H1 (cell line): Measurements from ENCODE around the gene DYSF. TPM values are rescaled to one million over a fixed set of nuclear protein-coding genes. Genes with fewer than 3 reads are reported as not detected.

Source experiments
- CTCF ChIA-PET: fragments of 300-600 bp; sonication (Branson Sonifier 250); formaldehyde crosslinking; loops from one replicate; lab custom pipeline; 2021; ENCODE audit not compliant: partially characterized antibody; lab: Charles Lee
- POLR2A ChIA-PET: fragments of 300-600 bp; sonication (Branson Sonifier 250); formaldehyde crosslinking; loops from one replicate; lab custom pipeline; 2021; ENCODE audit warnings: inconsistent platforms; ENCODE audit not compliant: partially characterized antibody; lab: Charles Lee
- DNase-seq, 2 experiments: peaks; one replicate each; pipeline versions ENCODE4 v3.0.0 to v3.0.0-alpha.2; 2010 to 2022; ENCODE audit warnings: low spot score in 2 of 2, low read depth in 1 of 2, mixed read lengths in 1 of 2
- FAIRE-seq: peaks from 2 replicates; lab custom pipeline; 2011; peaks lifted over from hg19 to GRCh38; lab: Jason Lieb, UNC
- H2AFZ ChIP-seq: 2 replicates; pipeline ENCODE4 v1.8.1; 2012; ENCODE audit warnings: low read length, inconsistent platforms
- H2AK5ac ChIP-seq: 2 replicates; pipeline ENCODE4 v1.6.1; 2013; ENCODE audit warnings: low read depth, low read length
- H2BK120ac ChIP-seq: replicated peaks from 2 replicates; pipeline ENCODE3; 2013; ENCODE audit warnings: low read depth, low read length, inconsistent platforms
- H2BK12ac ChIP-seq: 2 replicates; pipeline ENCODE4 v1.6.1; 2013; ENCODE audit warnings: low read depth, low read length
- H2BK15ac ChIP-seq: 2 replicates; pipeline ENCODE4 v1.6.1; 2013; ENCODE audit warnings: low read length
- H2BK20ac ChIP-seq: 2 replicates; pipeline ENCODE4 v1.6.1; 2013; ENCODE audit warnings: low read length
- H2BK5ac ChIP-seq: 2 replicates; pipeline ENCODE4 v1.6.1; 2013; ENCODE audit warnings: low read depth, low read length
- H3K14ac ChIP-seq: 2 replicates; pipeline ENCODE4 v1.6.1; 2013; ENCODE audit warnings: inconsistent platforms; ENCODE audit not compliant: insufficient read length
- H3K18ac ChIP-seq: 2 replicates; pipeline ENCODE4 v1.6.1; 2013; ENCODE audit warnings: low read length; ENCODE audit errors: extremely low read depth
- H3K23ac ChIP-seq: 2 replicates; pipeline ENCODE4 v1.6.1; 2013; ENCODE audit warnings: inconsistent platforms; ENCODE audit not compliant: insufficient read length
- H3K23me2 ChIP-seq: 2 replicates; pipeline ENCODE4 v1.6.1; 2013; ENCODE audit warnings: low read depth, low read length
- H3K27ac ChIP-seq: 2 replicates; pipeline ENCODE4 v1.6.1; 2011; ENCODE audit warnings: low read depth, low read length, inconsistent platforms
- H3K27me3 ChIP-seq, 4 experiments: replicated peaks in 1 of 4; 1 replicate in 1 of 4; 2 replicates in 3 of 4; pipeline versions ENCODE4 v1.6.1 to v1.8.1; 2011 to 2013; ENCODE audit warnings: low read length in 3 of 4, mild to moderate bottlenecking in 3 of 4, inconsistent platforms in 2 of 4, mixed read lengths in 2 of 4, moderate library complexity in 1 of 4; ENCODE audit not compliant: control insufficient read depth in 3 of 4, insufficient read depth in 3 of 4; ENCODE audit errors: extremely low read depth in 1 of 4
- H3K36me3 ChIP-seq, 4 experiments: 2 replicates each; pipeline versions ENCODE4 v1.6.1 to v1.8.1; 2011 to 2013; ENCODE audit warnings: mild to moderate bottlenecking in 4 of 4, low read length in 3 of 4, moderate library complexity in 2 of 4, control low read depth in 1 of 4, inconsistent platforms in 1 of 4; ENCODE audit not compliant: insufficient read depth in 4 of 4, control insufficient read depth in 2 of 4
- H3K4ac ChIP-seq: replicated peaks from 2 replicates; pipeline ENCODE3; 2013; ENCODE audit warnings: low read length, low read depth, mixed read lengths, inconsistent platforms; ENCODE audit not compliant: insufficient read length
- H3K4me1 ChIP-seq, 4 experiments: replicated peaks in 1 of 4; 1 replicate in 1 of 4; 2 replicates in 3 of 4; pipeline versions ENCODE4 v1.6.1 to v1.8.1; 2011 to 2013; ENCODE audit warnings: low read length in 3 of 4, inconsistent platforms in 2 of 4, mixed read lengths in 1 of 4; ENCODE audit not compliant: insufficient read depth in 4 of 4, control insufficient read depth in 3 of 4
- H3K4me2 ChIP-seq, 2 experiments: 2 replicates each; pipeline versions ENCODE4 v1.6.1 to v1.8.1; 2011 to 2013; ENCODE audit warnings: low read depth in 2 of 2, low read length in 2 of 2, control low read depth in 1 of 2, inconsistent platforms in 1 of 2, mild to moderate bottlenecking in 1 of 2; ENCODE audit not compliant: insufficient read depth in 1 of 2
- H3K4me3 ChIP-seq, 4 experiments: fragments of 200-600, 300-600 bp in 1 of 4; sonication (generic), shearing (Covaris generic), sonication (Bioruptor Twin) in 1 of 4; 2 replicates each; pipeline versions ENCODE4 v1.5.1 to v1.8.1; 2011 to 2016; ENCODE audit warnings: low read length in 4 of 4, low read depth in 3 of 4, control low read depth in 2 of 4, inconsistent platforms in 2 of 4, mild to moderate bottlenecking in 2 of 4, mixed read lengths in 1 of 4, moderate library complexity in 1 of 4; ENCODE audit not compliant: insufficient read depth in 2 of 4; ENCODE audit errors: extremely low read depth in 1 of 4
- H3K56ac ChIP-seq: replicated peaks from 2 replicates; pipeline ENCODE3; 2013; ENCODE audit warnings: low read depth, mild to moderate bottlenecking, mixed read lengths, low read length, inconsistent platforms; ENCODE audit not compliant: insufficient read length
- H3K79me1 ChIP-seq: 2 replicates; pipeline ENCODE4 v1.6.1; 2013; ENCODE audit warnings: low read depth, low read length, control low read depth
- H3K79me2 ChIP-seq, 2 experiments: 2 replicates each; pipeline versions ENCODE4 v1.6.1 to v1.8.1; 2012 to 2013; ENCODE audit warnings: low read length in 2 of 2, mild to moderate bottlenecking in 2 of 2, inconsistent platforms in 1 of 2; ENCODE audit not compliant: insufficient read depth in 2 of 2, control insufficient read depth in 1 of 2
- H3K9ac ChIP-seq, 4 experiments: replicated peaks in 1 of 4; 1 replicate in 1 of 4; 2 replicates in 3 of 4; pipeline versions ENCODE4 v1.6.1 to v1.8.1; 2011 to 2013; ENCODE audit warnings: low read depth in 3 of 4, low read length in 3 of 4, control low read depth in 2 of 4, mild to moderate bottlenecking in 2 of 4, moderate library complexity in 2 of 4, inconsistent platforms in 1 of 4; ENCODE audit errors: extremely low read depth in 1 of 4
- H3K9me3 ChIP-seq, 2 experiments: 2 replicates each; pipeline versions ENCODE4 v1.6.1 to v1.8.1; 2012 to 2013; ENCODE audit warnings: mild to moderate bottlenecking in 2 of 2, moderate library complexity in 2 of 2, control low read depth in 1 of 2, inconsistent platforms in 1 of 2, low read depth in 1 of 2, low read length in 1 of 2, mixed read lengths in 1 of 2; ENCODE audit not compliant: insufficient read depth in 2 of 2
- H4K20me1 ChIP-seq, 2 experiments: replicated peaks in 1 of 2; 2 replicates each; pipeline versions ENCODE3 to v1.8.1; 2011 to 2013; ENCODE audit warnings: inconsistent platforms in 2 of 2, low read length in 2 of 2, mild to moderate bottlenecking in 1 of 2; ENCODE audit not compliant: insufficient read depth in 2 of 2, control insufficient read depth in 1 of 2
- H4K5ac ChIP-seq: 2 replicates; pipeline ENCODE4 v1.6.1; 2013; ENCODE audit warnings: low read length, low read depth, mixed read lengths, inconsistent platforms; ENCODE audit not compliant: insufficient read length
- H4K8ac ChIP-seq: 2 replicates; pipeline ENCODE4 v1.8.0; 2013; ENCODE audit warnings: mild to moderate bottlenecking, moderate library complexity, low read length, inconsistent platforms; ENCODE audit not compliant: insufficient read depth; ENCODE audit errors: extremely low read depth
- H4K91ac ChIP-seq: replicated peaks from 2 replicates; pipeline ENCODE3; 2013; ENCODE audit warnings: low read length, mixed read lengths, inconsistent platforms; ENCODE audit not compliant: insufficient read length
- ASH2L ChIP-seq: fragments of 200-600, 300-600 bp; sonication (generic); IDR thresholded peaks from one replicate; pipeline ENCODE4 v1.7.1; 2017; ENCODE audit warnings: low read length
- CREB1 ChIP-seq: IDR thresholded peaks from 2 replicates; pipeline ENCODE4 v1.6.1; 2012; ENCODE audit warnings: inconsistent platforms
- EGR1 ChIP-seq: IDR thresholded peaks from 2 replicates; pipeline ENCODE4 v1.6.1; 2011; ENCODE audit warnings: low read depth, low read length, borderline replicate concordance
- JUND ChIP-seq: IDR thresholded peaks from 2 replicates; pipeline ENCODE4 v1.6.1; 2011; ENCODE audit warnings: mild to moderate bottlenecking, improper control_type of control experiment, low read length
- RNF2 ChIP-seq: fragments of 200-900, 300-1000 bp; sonication (generic); IDR thresholded peaks from 2 replicates; pipeline ENCODE4 v1.7.1; 2016; ENCODE audit warnings: borderline replicate concordance, low read depth, mild to moderate bottlenecking, antibody characterized with exemption, low read length; ENCODE audit not compliant: poor library complexity, severe bottlenecking; ENCODE audit errors: missing control alignments
- SIN3A ChIP-seq, 2 experiments: IDR thresholded peaks in 1 of 2; conservative IDR thresholded peaks in 1 of 2; 2 replicates each; pipeline ENCODE4 v1.6.1; 2011 to 2012; ENCODE audit warnings: low read length in 2 of 2, improper control_type of control experiment in 1 of 2, low read depth in 1 of 2, mild to moderate bottlenecking in 1 of 2
- SIX5 ChIP-seq: IDR thresholded peaks from 2 replicates; pipeline ENCODE4 v1.6.1; 2011; ENCODE audit warnings: mild to moderate bottlenecking, low read depth, low read length
- SUZ12 ChIP-seq: fragments of 200-600 bp; sonication (generic); IDR thresholded peaks from 2 replicates; pipeline ENCODE4 v1.6.1; 2012; ENCODE audit warnings: mild to moderate bottlenecking, inconsistent platforms, low read length, moderate library complexity, mixed read lengths
- ZNF274 ChIP-seq: IDR thresholded peaks from 2 replicates; pipeline ENCODE4 v1.7.0; 2012; ENCODE audit warnings: low read length, borderline replicate concordance; ENCODE audit errors: extremely low read depth
- WGBS, 2 experiments: shearing (Covaris generic) in 1 of 2; methylation state at CpG; one replicate each; pipeline versions ENCODE4 v1.1.6 to v1.1.7; 2013 to 2015; ENCODE audit warnings: low lambda C conversion rate in 2 of 2, mixed read lengths in 2 of 2, inconsistent platforms in 1 of 2, low coverage in 1 of 2, missing lambda C conversion rate in 1 of 2; ENCODE audit not compliant: insufficient replicate concordance in 2 of 2, insufficient coverage in 1 of 2, insufficient read length in 1 of 2; ENCODE audit errors: extremely low coverage in 1 of 2, missing lambda C conversion rate in 1 of 2; 5-methylcytosine and 5-hydroxymethylcytosine counted together
- polyA plus RNA-seq, 7 experiments: library from polyadenylated mRNA; depleted of rRNA in 3 of 7; stranded (reverse) in 5 of 7; unstranded in 2 of 7; fragments of >200 nt in 5 of 7; fragments of 200-250 nt in 2 of 7; gene quantifications; 1 replicate in 5 of 7; 2 replicates in 1 of 7; 4 replicates in 1 of 7; pipeline versions ENCODE4 v1.2.1 to v1.2.3, GENCODE V29; 2011 to 2013; ENCODE audit warnings: missing spikeins in 2 of 7, mixed read lengths in 2 of 7
- total RNA-seq: library from RNA; stranded (reverse); fragmentation: NEBNext Ultra II Directional; extraction: Animal tissue kit (Norgen Biotek cat#: 25700); gene quantifications from 2 replicates; pipeline ENCODE4 v1.2.1, GENCODE V29; 2021
- TF ChIP-seq, protein P1 (sequence below), 3 experiments: IDR thresholded peaks; 1 replicate in 2 of 3; 2 replicates in 1 of 3; pipeline versions ENCODE4 v1.5.1 to v1.6.1; 2011; ENCODE audit warnings: low read length in 3 of 3, mild to moderate bottlenecking in 3 of 3, inconsistent platforms in 2 of 3, low read depth in 1 of 3, moderate library complexity in 1 of 3; ENCODE audit not compliant: insufficient read depth in 1 of 3; ENCODE audit errors: control extremely low read depth in 1 of 3

DYSF gene
- total and polyA plus RNA-seq, 2 of the 8 experiments (the other 6 are each of a cell fraction or from before 2014, with no cell fraction given), result 5.8 to 7.1 TPM

DNA sequence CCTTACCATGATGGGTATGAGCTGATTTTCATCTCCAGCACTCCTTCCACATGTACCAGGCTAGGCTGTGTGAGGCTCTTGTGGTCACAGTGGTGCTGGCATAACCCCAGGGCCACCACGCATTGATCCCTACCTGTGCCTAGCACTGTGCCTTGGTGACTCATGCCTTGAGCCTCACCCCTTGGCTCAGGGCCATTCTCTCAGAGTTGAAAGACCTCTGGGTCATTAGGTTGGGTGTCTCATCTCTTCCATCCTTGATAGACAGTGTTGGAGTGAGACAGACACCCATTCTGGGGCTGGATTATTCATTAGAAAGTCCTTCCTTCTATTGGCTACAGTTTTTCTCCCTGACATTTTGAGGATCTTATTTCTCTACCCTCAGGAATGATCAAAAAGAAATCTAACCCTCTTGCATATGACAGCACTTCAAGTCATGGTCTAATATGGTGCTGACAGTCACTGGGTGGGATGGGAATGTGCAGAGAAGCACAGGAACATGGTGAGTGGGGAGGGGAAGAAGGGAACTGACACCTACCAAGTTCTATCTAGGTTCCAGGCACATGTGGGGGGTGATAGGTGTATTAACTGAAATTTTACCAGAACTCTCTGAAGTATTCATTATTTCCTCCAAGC is 41.3 kb downstream of the DYSF start:
- H3K23ac ChIP-seq, result no peak overlapping the region
- H3K4ac ChIP-seq, result no peak overlapping the region
- no peak overlapping the region for H2AFZ ChIP-seq
- H2BK15ac ChIP-seq, result no peak overlapping the region
- no peaks in the 10 kb centered on the region for H4K20me1 ChIP-seq
- H3K56ac ChIP-seq, result no peak overlapping the region
- no peaks in the 10 kb centered on the region for H3K9me3 ChIP-seq
- no peak overlapping the region for H4K5ac ChIP-seq
- no peaks in the 10 kb centered on the region for H3K27me3 ChIP-seq
- H2BK20ac ChIP-seq, result no peak overlapping the region
- no peaks in the 10 kb centered on the region for H3K79me1 ChIP-seq
- peak overlapping the region; percentile 12 for H4K91ac ChIP-seq
- H2AK5ac ChIP-seq, result no peak overlapping the region
- H2BK120ac ChIP-seq, result no peak overlapping the region
- no peak overlapping the region for H3K4me3 ChIP-seq
- DNase-seq (no peak), FAIRE-seq (no peak)
- no peak overlapping the region for H3K14ac ChIP-seq
- peaks cover 0 to 8% (median 5%) of the 10 kb centered on the region in 4 experiments; a peak in 6 of 7 replicates for H3K4me1 ChIP-seq
- ChIA-PET CTCF (interaction anchor here (1.7 to 2.2 kb wide), 3 partner anchors 11 to 15 kb away, joined by 7 to 15 read pairs (median 9); no protein-coding TSS in a partner anchor), POLR2A (interaction anchor here (1.6 kb wide), 1 partner anchor 39 kb away, joined by 3 read pairs; no protein-coding TSS in a partner anchor)
- no peak overlapping the region for H4K8ac ChIP-seq
- no peaks in the 10 kb centered on the region for H3K23me2 ChIP-seq
- H3K18ac ChIP-seq, result no peak overlapping the region
- no peak overlapping the region for H2BK5ac ChIP-seq
- H3K4me2 ChIP-seq, result no peak overlapping the region
- H3K79me2 ChIP-seq, result no peaks in the 10 kb centered on the region
- H3K27ac ChIP-seq, result no peak overlapping the region
- H3K9ac ChIP-seq, result no peak overlapping the region
- no peaks in the 10 kb centered on the region for H3K36me3 ChIP-seq
- H2BK12ac ChIP-seq, result no peak overlapping the region
- WGBS, 2 experiments, result 100% methylated on average over 1 of the region's 1 CpG; no CpG with 5 or more reads in 1 of the 2 experiments
- no peak for TF ChIP-seq RNF2
- TF ChIP-seq SIX5, result no peak
- TF ChIP-seq EGR1, result no peak
- no peak for TF ChIP-seq SUZ12
- no peak for TF ChIP-seq SIN3A (conservative IDR thresholded peaks at IDR 0.05 in 1 of 2, IDR thresholded peaks at IDR 0.05 in 1 of 2; ENCODE audit: low read depth in 1 of 2, low read length in 2 of 2)
- no peak for TF ChIP-seq JUND
- no peak for TF ChIP-seq CREB1
- TF ChIP-seq ZNF274, result no peak
- TF ChIP-seq, protein P1, sequence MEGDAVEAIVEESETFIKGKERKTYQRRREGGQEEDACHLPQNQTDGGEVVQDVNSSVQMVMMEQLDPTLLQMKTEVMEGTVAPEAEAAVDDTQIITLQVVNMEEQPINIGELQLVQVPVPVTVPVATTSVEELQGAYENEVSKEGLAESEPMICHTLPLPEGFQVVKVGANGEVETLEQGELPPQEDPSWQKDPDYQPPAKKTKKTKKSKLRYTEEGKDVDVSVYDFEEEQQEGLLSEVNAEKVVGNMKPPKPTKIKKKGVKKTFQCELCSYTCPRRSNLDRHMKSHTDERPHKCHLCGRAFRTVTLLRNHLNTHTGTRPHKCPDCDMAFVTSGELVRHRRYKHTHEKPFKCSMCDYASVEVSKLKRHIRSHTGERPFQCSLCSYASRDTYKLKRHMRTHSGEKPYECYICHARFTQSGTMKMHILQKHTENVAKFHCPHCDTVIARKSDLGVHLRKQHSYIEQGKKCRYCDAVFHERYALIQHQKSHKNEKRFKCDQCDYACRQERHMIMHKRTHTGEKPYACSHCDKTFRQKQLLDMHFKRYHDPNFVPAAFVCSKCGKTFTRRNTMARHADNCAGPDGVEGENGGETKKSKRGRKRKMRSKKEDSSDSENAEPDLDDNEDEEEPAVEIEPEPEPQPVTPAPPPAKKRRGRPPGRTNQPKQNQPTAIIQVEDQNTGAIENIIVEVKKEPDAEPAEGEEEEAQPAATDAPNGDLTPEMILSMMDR (IDR thresholded peaks at IDR 0.05; ENCODE audit: control extremely low read depth in 1 of 3, insufficient read depth in 1 of 3, low read depth in 1 of 3, low read length in 3 of 3), result no peak
- no peak for TF ChIP-seq ASH2L
